Camera-type eye (tissue), 1 donor: Measurements from ENCODE around the gene LSM14A. TPM values are rescaled to one million over a fixed set of nuclear protein-coding genes. Genes with fewer than 3 reads are reported as not detected.

Experiments
- total RNA-seq: library from RNA; depleted of rRNA; stranded (reverse); fragments of >200 nt; gene quantifications from one replicate; pipeline ENCODE4 v1.2.3, GENCODE V29; 2014

Gene LSM14A
- 175 TPM for total RNA-seq

DNA sequence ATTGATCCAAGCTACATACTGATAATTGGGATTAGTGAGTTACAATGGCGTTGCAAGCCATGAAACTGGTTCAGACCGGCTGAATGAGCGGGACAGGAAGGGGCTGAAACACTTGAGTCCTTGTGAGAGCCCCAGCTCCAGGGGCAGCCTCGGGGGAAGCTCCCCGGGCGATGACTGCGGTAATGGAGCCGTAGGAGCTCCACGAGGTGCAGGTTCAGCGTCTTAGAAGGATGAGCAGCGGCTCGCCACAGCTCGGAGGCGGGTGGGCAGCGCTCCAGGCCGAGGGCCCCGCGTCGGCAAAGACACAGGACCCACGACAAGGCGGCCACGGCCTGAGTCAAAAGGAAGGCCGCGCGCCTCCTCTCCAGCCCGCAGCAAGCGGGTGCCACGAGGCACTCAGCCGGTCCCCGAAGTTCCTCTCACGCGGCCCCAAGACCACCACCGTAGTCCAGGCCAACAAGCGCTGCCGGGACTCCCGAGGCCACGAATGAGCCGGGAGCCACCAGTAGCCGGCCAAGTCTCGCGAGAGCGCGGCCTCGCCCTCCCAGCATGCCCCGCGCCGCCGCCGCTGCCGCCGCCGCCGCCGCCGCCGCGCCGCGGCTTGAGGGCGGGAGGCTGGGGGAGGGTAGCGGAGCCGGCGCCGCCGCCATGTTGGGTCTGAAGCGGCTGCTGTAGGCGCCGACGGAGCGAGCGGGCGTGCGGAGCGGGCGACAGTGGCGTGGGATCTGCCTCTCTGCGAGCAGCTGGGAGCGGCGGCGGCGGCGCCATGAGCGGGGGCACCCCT, at the start of gene LSM14A:
LSM14A (plus strand) TSS at position 628 of the 784 bp plus-strand sequence; CDS start at position 767, 139 bp downstream.

DNA sequence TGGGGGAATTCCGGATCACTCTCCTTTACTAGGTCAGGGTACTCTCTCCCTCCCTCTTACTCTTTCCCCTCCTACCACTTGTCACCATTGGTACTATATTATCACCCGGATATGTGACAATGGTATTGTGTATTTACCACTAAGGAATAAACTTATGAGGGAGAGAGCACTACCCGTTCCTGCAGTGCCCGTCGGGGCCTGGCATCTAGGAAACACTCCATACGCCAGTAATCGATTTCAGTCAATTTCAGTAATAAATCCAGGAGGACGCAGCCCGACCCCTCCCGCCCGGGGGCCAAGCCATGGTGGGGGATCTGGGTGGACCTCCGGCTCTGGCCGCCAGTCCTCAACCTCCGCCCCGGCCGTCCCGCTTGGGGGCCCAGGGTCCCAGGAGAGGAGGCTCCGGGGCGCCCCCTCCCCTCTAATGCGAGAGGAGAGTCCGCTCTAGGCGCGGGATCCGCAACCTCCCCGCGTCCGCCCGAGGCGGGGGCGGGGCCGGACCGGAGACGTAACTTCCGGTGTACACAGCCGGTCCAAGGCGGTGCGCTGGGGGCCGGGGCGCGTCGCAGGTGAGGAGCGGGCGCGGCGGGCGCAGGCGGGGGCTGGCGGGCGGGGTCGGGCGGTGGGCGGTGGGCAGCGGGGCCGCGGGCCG, 81.9 kb downstream of the LSM14A start, which contains the start of gene GARRE1:
GARRE1 (plus strand) TSS at position 509 of the 652 bp plus-strand sequence. CDS start 45,920 bp downstream, outside the sequence.

Other genes starting within 250 kb of the LSM14A start
- gene GARRE1, start 82.0 kb downstream of the LSM14A start, total RNA-seq: 49.4 TPM
- gene GPI, start 192.7 kb downstream of the LSM14A start, total RNA-seq: 213 TPM
- 7.0 TPM for gene PDCD2L, start 231.9 kb downstream of the LSM14A start, total RNA-seq